Activated CD4-positive, alpha-beta T cell treated with anti-CD3 and anti-CD28 coated beads, Interleukin-2, amount 10 ng/mL, durations not matched to agents 24 days and 14 days (primary cell): ENCODE results near the gene CFAP20. TPM values are rescaled to one million over a fixed set of nuclear protein-coding genes. Genes with fewer than 3 reads are reported as not detected.
"Not testable (repeated sequence)": the region's sequence is repeated elsewhere in the genome, so short reads cannot be mapped to it uniquely, and the experiment has no call there.

Experiments
- DNase-seq: peaks from one replicate; pipeline ENCODE4 v3.0.0; 2022
- H3K27ac Mint-ChIP-seq: one replicate; pipeline ENCODE4 v1.8.0; 2022; ENCODE audit warnings: mild to moderate bottlenecking, mixed read lengths
- H3K27me3 Mint-ChIP-seq: one replicate; pipeline ENCODE4 v1.8.0; 2022; ENCODE audit warnings: mixed read lengths
- H3K36me3 Mint-ChIP-seq: one replicate; pipeline ENCODE4 v1.8.0; 2022; ENCODE audit warnings: low read depth, mild to moderate bottlenecking, mixed read lengths
- H3K4me1 Mint-ChIP-seq: one replicate; pipeline ENCODE4 v1.8.0; 2021; ENCODE audit warnings: mixed read lengths
- H3K4me3 Mint-ChIP-seq: one replicate; pipeline ENCODE4 v1.8.0; 2022; ENCODE audit warnings: mild to moderate bottlenecking, moderate library complexity, mixed read lengths
- H3K9me3 Mint-ChIP-seq: one replicate; pipeline ENCODE4 v1.8.0; 2021; ENCODE audit warnings: mixed read lengths
- intact Hi-C: fragments of 100-400 bp; cut with micrococcal nuclease; formaldehyde crosslinking; loops from one replicate; pipeline ENCODE4 v1.15.1; 2023
- total RNA-seq: library from RNA; stranded (reverse); gene quantifications from 2 replicates; pipeline ENCODE4 v1.2.3, GENCODE V29; 2022

CFAP20 gene
- total RNA-seq, 1 donor from 2014 or later, result 62.7 TPM

DNA sequence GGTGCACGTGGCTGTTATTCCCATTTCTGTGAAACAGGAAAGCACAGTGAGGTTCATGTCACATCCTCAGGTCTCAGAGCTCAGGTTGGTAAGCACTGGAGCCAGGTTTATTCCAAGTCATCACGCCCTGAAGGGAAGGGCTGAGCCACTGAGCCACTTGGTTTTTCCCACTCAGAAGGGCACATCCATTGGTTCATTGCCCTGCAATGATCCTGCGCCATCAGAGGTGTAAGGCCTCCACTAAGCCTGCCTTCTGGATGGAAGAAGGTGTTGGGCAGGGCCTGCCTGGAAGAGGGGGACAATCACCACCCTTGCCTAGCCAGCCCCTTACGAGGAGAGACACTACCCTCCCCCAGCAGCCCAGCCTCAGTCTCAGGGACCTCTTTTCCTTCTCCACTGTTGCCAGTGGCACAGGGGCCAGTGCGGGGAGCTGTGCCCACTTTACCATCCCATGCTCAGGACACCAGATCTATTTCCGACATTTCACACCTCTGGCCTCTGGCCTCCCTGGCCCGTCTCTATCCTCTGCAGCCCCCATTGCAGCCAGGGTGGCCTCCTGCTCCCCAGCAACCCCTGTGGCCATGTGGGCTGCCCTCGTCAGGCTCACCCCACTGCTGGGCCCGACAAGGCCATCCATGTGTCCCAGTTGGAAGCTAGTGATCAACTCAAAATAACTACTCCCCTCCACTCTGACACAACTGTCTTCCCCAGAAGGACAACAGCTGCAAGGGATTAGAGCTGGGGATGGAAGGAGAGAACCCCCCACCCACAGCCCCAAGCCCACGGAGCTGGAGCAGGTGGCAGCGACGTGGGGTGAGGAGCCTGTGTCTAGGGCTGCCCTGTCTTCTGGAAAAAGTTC, 29.9 kb downstream of the CFAP20 start:
- Mint-ChIP-seq H3K27me3 (no peaks in the 10 kb centered on the region), H3K4me1 (peaks cover 10% of the 10 kb centered on the region), H3K27ac (no peak overlapping the region), H3K9me3 (no peaks in the 10 kb centered on the region), H3K4me3 (no peak overlapping the region), H3K36me3 (no peaks in the 10 kb centered on the region)
- no peak for DNase-seq
- intact Hi-C loops, result no loop called here

DNA sequence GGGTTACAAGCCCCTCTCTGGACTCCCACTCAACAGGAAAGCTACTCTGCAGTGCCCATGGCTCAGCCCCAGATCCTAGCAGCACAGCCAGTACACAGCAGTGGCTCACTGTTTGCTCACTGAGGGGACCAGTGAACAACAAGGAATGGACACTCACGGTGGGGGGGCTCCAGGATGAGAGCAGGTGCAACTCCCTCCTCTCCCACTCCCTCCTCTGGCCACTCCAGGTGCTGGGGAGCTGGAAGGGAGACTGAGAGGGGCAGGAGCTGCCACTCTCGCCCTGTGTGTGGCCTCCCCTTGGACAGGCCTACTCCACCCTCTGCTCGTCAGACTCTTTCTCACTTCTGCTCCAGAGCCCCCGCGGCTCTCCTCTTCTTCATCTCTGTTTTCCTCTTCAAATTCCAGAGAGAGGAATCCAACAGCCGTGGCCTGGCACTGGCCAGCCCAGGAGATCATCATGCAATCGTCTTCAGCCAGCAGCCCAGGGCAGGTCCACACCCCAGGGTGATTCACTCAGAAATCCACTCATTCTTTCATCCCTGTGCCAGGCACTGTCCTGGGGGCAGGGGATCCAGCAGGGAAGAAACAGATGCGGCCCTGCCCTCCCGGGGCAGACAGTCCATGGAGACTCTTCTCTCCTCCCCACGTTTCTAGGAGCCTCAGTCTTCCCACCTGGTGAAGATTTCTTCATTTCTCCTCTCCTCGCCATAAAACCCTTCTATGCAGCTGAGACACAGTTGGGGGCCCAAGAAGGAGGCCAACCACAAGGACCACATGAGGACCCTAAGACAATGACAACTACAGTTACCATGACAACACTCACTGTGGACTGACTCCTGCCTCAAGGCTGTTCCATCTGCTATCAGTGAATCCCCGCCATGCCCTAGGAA, 30.7 kb downstream of the CFAP20 start:
- Mint-ChIP-seq H3K4me3 (no peak overlapping the region), H3K27ac (no peak overlapping the region)

GRCh38 chr16:58096249-58096648, 32.9 kb downstream of the CFAP20 start:
- Mint-ChIP-seq H3K27me3 (peaks cover 5% of the 10 kb centered on the region), H3K27ac (no peak overlapping the region), H3K4me1 (peaks cover 10% of the 10 kb centered on the region), H3K9me3 (no peaks in the 10 kb centered on the region), H3K36me3 (no peaks in the 10 kb centered on the region), H3K4me3 (no peak overlapping the region)
- DNase-seq, result no peak
- intact Hi-C loops, result no loop called here

More for the DNA sequence above, 30.7 kb downstream of the CFAP20 start:
- Mint-ChIP-seq H3K27me3 (peaks cover 3% of the 10 kb centered on the region), H3K4me1 (peaks cover 10% of the 10 kb centered on the region), H3K9me3 (no peaks in the 10 kb centered on the region), H3K36me3 (no peaks in the 10 kb centered on the region)
- DNase-seq, result no peak
- intact Hi-C loops, result no loop called here

GRCh38 chr16:58095575-58095960, 33.6 kb downstream of the CFAP20 start:
- DNase-seq, H3K27ac Mint-ChIP-seq, H3K4me3 Mint-ChIP-seq, H3K4me1 Mint-ChIP-seq, H3K9me3 Mint-ChIP-seq, H3K27me3 Mint-ChIP-seq, intact Hi-C loops, H3K36me3 Mint-ChIP-seq: not testable (repeated sequence)

- no peaks in the 10 kb centered on the region for H3K36me3 Mint-ChIP-seq
- H3K4me1 Mint-ChIP-seq, result peaks cover 9% of the 10 kb centered on the region
- DNase-seq, result peak; percentile 60
- intact Hi-C loops, result no loop called here
- H3K4me3 Mint-ChIP-seq, result no peak overlapping the region
- H3K27ac Mint-ChIP-seq, result no peak overlapping the region
- no peaks in the 10 kb centered on the region for H3K9me3 Mint-ChIP-seq
- peaks cover 5% of the 10 kb centered on the region for H3K27me3 Mint-ChIP-seq
Measured at GRCh38 chr16:58094791-58095574, 34.2 kb downstream of the CFAP20 start.

DNA sequence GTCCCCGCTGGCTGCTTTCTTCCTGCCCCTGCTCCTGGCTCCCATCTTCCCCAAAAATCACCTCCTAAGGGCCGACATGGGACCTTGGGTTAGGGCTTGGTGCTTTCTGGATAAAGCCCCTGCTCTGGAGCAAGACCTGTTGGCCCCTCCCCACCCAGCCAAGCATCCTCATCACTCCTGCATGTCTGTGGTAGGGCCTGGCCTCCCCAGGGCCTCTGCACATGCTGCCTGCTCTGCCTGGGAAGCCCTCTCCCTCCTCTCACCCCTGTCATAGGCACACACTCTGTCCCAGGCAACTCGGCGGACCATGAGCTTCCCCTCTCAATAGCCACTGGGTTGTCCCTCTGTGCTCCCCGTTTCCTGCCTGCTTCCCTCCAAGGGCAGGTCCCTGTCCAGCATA, 35.2 kb downstream of the CFAP20 start:
- peaks cover 10% of the 10 kb centered on the region for H3K4me1 Mint-ChIP-seq
- DNase-seq, result no peak

GRCh38 chr16:58090396-58090795, 38.8 kb downstream of the CFAP20 start:
- H3K27ac Mint-ChIP-seq, H3K9me3 Mint-ChIP-seq, intact Hi-C loops, H3K36me3 Mint-ChIP-seq, H3K27me3 Mint-ChIP-seq, H3K4me1 Mint-ChIP-seq, H3K4me3 Mint-ChIP-seq, DNase-seq: not testable (repeated sequence)

More for the DNA sequence above, 35.2 kb downstream of the CFAP20 start:
- no peak overlapping the region for H3K4me3 Mint-ChIP-seq
- no peaks in the 10 kb centered on the region for H3K9me3 Mint-ChIP-seq
- peaks cover 5% of the 10 kb centered on the region for H3K27me3 Mint-ChIP-seq
- H3K36me3 Mint-ChIP-seq, result no peaks in the 10 kb centered on the region
- intact Hi-C loops, result no loop called here
- H3K27ac Mint-ChIP-seq, result no peak overlapping the region

- peaks cover 2% of the 10 kb centered on the region for H3K27me3 Mint-ChIP-seq
- H3K4me1 Mint-ChIP-seq, result peaks cover 2% of the 10 kb centered on the region
- H3K9me3 Mint-ChIP-seq, result no peaks in the 10 kb centered on the region
- no peak overlapping the region for H3K27ac Mint-ChIP-seq
- no peak overlapping the region for H3K4me3 Mint-ChIP-seq
- no peaks in the 10 kb centered on the region for H3K36me3 Mint-ChIP-seq
- no peak for DNase-seq
- intact Hi-C loops, result no loop called here
Measured at GRCh38 chr16:58088091-58088490, 41.1 kb downstream of the CFAP20 start.

DNA sequence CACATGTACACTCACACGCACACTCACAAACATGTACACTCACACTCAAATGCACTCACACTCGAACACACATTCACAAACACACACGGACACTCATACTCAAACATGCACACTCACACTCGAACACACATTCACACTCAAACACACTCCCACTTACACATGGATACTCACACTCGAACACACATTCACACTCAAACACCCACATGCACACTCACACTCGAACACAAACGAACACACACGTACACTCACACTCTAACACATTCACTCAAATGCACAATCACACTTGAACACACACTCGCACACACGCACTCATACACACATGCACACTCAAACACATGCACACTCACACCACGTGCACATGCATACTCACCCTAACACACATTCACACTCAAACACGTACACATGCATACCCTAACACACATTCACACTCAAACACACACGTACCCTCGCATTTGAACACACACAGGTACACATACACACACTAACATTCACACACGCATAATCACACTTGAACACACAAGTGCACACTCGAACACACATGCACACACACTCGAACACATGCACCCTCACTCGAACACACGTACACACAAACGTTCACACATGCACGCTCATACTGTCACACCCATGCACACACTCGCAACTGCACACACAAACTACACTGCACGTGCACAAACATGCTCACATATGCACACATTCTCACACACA, 41.8 kb downstream of the CFAP20 start:
- intact Hi-C loops, result no loop called here
- no peaks in the 10 kb centered on the region for H3K27me3 Mint-ChIP-seq
- no peak overlapping the region for H3K27ac Mint-ChIP-seq
- no peak overlapping the region for H3K4me3 Mint-ChIP-seq
- H3K9me3 Mint-ChIP-seq, result no peaks in the 10 kb centered on the region
- peaks cover 2% of the 10 kb centered on the region for H3K4me1 Mint-ChIP-seq
- DNase-seq, result no peak
- no peaks in the 10 kb centered on the region for H3K36me3 Mint-ChIP-seq

DNA sequence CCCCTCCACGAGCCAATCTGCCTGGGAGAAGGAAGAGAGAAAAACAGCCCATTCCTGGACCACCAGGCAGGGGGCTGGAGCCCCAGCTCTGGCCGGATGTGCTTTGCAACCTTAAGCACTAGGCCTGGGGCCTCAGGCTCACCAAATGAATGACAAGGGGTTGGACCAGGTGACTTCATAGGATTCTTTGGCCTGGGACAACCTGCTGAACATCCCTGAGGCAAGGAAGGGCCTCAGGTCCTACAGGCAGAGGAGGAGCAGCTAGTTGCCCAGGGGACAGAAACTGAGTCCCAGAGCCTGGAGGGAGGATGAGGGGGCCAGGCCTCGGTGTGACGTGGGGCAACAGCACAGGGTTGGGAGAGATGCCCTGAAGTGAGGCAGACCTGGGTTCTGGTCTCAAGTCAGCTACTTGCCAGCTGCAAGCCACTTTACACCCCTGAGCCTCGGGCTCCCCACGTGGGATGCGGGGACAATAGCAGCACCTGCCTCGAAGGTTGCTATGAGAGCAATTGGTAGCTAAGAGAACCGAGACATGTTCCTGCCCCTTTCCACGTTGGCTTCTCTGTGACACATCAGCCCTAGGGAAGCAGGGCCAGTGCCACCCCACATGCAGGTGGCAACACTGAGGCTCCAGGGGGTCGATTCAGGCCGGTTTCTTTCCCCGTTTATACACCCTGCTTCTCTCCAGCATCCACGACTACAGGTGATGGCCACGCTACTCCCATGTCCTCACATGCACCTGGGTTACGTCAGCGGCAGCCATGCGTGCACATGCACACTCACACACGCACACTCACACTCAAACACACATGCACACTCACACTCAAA, 42.6 kb downstream of the CFAP20 start:
- no peaks in the 10 kb centered on the region for H3K36me3 Mint-ChIP-seq
- H3K4me1 Mint-ChIP-seq, result peaks cover 2% of the 10 kb centered on the region
- no peaks in the 10 kb centered on the region for H3K27me3 Mint-ChIP-seq
- no peak overlapping the region for H3K4me3 Mint-ChIP-seq
- no peaks in the 10 kb centered on the region for H3K9me3 Mint-ChIP-seq
- no peak overlapping the region for H3K27ac Mint-ChIP-seq
- DNase-seq, result no peak
- intact Hi-C loops, result no loop called here

DNA sequence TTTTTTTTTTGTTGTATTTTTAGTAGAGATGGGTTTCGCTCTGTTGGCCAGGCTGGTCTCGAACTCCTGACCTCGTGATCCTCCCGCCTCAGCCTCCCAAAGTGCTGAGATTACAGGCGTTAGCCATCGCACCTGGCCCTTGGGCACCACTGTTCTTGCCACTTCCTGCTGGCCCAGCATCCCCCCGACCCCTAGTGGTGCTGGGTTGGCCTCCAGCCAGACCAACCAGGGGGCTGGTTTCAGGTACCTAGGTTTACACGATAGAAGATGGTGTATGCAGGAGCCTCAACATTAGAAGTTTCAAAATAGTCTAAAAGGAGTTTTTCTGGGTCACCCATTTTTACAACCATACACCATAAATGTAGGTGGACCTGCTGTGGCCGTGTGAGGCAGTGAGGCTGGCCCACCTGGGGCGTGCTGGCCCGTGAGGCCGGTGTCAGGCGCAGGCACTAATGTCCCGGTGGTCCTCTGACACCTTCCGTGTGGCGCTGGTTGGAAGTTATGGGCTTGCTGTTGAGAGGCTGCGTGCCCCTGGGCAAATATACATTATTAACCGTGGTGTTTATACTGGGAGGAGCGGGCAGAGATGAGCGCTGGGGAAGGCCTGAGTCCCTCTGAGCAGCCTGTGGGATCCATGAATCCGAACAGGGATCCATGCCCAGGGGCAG, 43.5 kb downstream of the CFAP20 start:
- Mint-ChIP-seq H3K4me1 (peaks cover 2% of the 10 kb centered on the region), H3K9me3 (no peaks in the 10 kb centered on the region), H3K27me3 (no peaks in the 10 kb centered on the region)

GRCh38 chr16:58085171-58085570, 44.0 kb downstream of the CFAP20 start:
- H3K36me3 Mint-ChIP-seq, result no peaks in the 10 kb centered on the region
- no peak for DNase-seq
- intact Hi-C loops, result no loop called here
- H3K27me3 Mint-ChIP-seq, result no peaks in the 10 kb centered on the region
- no peak overlapping the region for H3K4me3 Mint-ChIP-seq
- H3K9me3 Mint-ChIP-seq, result no peaks in the 10 kb centered on the region
- no peak overlapping the region for H3K27ac Mint-ChIP-seq
- peaks cover 2% of the 10 kb centered on the region for H3K4me1 Mint-ChIP-seq

More for the DNA sequence above, 43.5 kb downstream of the CFAP20 start:
- intact Hi-C loops, result no loop called here
- Mint-ChIP-seq H3K4me3 (no peak overlapping the region), H3K27ac (no peak overlapping the region), H3K36me3 (no peaks in the 10 kb centered on the region)
- no peak for DNase-seq
